Stimulated activated naive B cell treated with anti-CD40 and anti-IgM and Interleukin-4, amounts not matched to agents 10 μg/mL and 1 μg/mL and 100 μg/mL, for 72 hours (primary cell): ENCODE results near the gene PKP1.

ENCODE experiments used
- ATAC-seq, 2 donors: fragments of 150-1000 bp; cut with Tn5 transposase; replicated peaks; 2 replicates each; pipeline ENCODE4 v1.10.0; 2021; ENCODE audit warnings: moderate library complexity in 1 of 2
- DNase-seq: peaks from one replicate; pipeline ENCODE4 v3.0.0; 2021
- H3K27ac Mint-ChIP-seq: one replicate; pipeline ENCODE4 v1.8.0; 2022; ENCODE audit warnings: mild to moderate bottlenecking, mixed read lengths
- H3K27me3 Mint-ChIP-seq, 2 donors: one replicate each; pipeline ENCODE4 v1.8.0; 2022; ENCODE audit warnings: mixed read lengths in 2 of 2
- H3K36me3 Mint-ChIP-seq, 2 donors: one replicate each; pipeline ENCODE4 v1.8.0; 2022; ENCODE audit warnings: mixed read lengths in 2 of 2, mild to moderate bottlenecking in 1 of 2
- H3K4me1 Mint-ChIP-seq, 2 donors: one replicate each; pipeline ENCODE4 v1.8.0; 2022; ENCODE audit warnings: mixed read lengths in 2 of 2, mild to moderate bottlenecking in 1 of 2
- H3K4me3 Mint-ChIP-seq, 2 donors: one replicate each; pipeline ENCODE4 v1.8.0; 2022; ENCODE audit warnings: mild to moderate bottlenecking in 2 of 2, mixed read lengths in 2 of 2, moderate library complexity in 1 of 2
- H3K9me3 Mint-ChIP-seq, 2 donors: one replicate each; pipeline ENCODE4 v1.8.0; 2022; ENCODE audit warnings: mixed read lengths in 2 of 2, mild to moderate bottlenecking in 1 of 2

PKP1 gene

GRCh38 chr1:201358596-201358995 is 75.3 kb downstream of the PKP1 start:
- Mint-ChIP-seq H3K9me3 (no peaks in the 10 kb centered on the region), H3K27me3 (peaks cover 25 to 27% of the 10 kb centered on the region in 2 donors), H3K4me1 (no peaks in the 10 kb centered on the region), H3K27ac (no peak overlapping the region), H3K36me3 (no peaks in the 10 kb centered on the region), H3K4me3 (no peak overlapping the region)
- ATAC-seq: no peak
- no peak for DNase-seq

GRCh38 chr1:201359031-201359872 is 75.9 kb downstream of the PKP1 start:
- Mint-ChIP-seq H3K36me3 (no peaks in the 10 kb centered on the region), H3K4me3 (no peak overlapping the region), H3K27me3 (peaks cover 23 to 26% of the 10 kb centered on the region in 2 donors), H3K27ac (no peak overlapping the region), H3K4me1 (no peaks in the 10 kb centered on the region), H3K9me3 (no peaks in the 10 kb centered on the region)
- no peak for DNase-seq
- ATAC-seq: no peak

DNA sequence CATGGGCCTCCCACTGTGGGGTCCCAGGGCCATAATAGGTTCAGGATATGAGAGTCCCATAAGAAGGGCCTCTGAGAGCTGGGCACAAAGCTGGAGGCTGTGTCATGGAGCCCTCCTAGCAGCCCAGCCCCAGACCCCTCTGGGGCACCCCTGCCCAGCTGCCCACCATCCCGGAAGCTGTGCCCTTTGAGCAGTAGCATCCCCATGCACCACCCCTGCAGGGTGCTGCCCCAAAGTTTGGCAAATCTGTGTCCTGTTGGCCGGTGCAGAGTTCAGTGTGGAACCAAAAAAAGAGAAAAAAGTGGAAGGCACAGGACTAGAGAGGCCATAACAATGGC is 76.5 kb downstream of the PKP1 start:
- Mint-ChIP-seq H3K4me3 (no peak overlapping the region), H3K9me3 (no peaks in the 10 kb centered on the region), H3K4me1 (no peaks in the 10 kb centered on the region), H3K36me3 (no peaks in the 10 kb centered on the region), H3K27me3 (peaks cover 17 to 22% of the 10 kb centered on the region in 2 donors), H3K27ac (no peak overlapping the region)
- ATAC-seq (no peak), DNase-seq (no peak)

- no peaks in the 10 kb centered on the region for H3K36me3 Mint-ChIP-seq
- H3K27me3 Mint-ChIP-seq: peaks cover 17 to 22% of the 10 kb centered on the region in 2 donors
- no peak overlapping the region for H3K4me3 Mint-ChIP-seq
- no peaks in the 10 kb centered on the region for H3K4me1 Mint-ChIP-seq
- ATAC-seq: no peak
- no peak overlapping the region for H3K27ac Mint-ChIP-seq
- no peak for DNase-seq
- H3K9me3 Mint-ChIP-seq: no peaks in the 10 kb centered on the region
Observed at GRCh38 chr1:201360486-201360885, 77.2 kb downstream of the PKP1 start.

- DNase-seq: no peak
- ATAC-seq: no peak
Observed at GRCh38 chr1:201360901-201361651, 77.8 kb downstream of the PKP1 start.

DNA sequence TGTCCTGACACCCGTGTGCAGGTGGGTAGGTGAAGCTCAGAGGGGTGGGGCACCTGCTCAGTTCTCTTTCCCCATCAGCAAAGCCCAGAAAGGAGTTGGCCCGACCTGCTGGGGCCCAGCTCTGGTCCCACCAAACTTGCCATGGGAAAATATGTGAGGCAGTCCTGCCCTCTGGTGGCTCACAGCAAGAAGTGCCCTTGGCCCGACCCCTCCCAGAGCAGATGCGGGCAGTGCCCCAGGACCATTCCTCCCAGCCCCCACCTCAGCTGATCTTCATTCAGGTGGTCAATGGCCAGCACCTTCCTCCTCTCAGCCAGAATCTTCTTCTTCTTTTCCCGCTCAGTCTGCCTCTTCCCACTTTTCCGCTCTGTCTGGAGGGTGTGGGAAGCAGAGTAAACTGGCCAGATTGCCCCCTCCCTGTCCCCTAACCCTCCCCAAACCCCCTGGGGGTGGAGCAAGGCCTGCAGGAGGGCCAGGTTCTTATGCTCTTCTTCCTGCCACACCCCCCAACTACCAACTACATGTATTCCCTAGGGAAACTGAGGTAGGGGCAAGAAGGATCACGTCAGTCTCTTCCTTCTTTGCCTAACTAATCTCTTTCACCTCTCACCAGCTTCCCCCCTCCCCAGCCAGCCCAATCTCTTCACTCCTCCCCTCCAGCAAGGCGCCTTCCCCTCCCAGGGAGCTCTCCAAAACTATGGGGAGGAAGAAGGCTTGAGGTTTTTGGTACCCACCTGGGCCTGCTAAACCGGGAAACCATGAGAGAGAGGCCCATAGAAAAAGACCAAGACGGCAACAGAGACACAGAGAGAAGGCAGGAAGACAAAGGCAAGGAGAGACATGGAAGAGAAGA is 78.6 kb downstream of the PKP1 start:
- H3K4me3 Mint-ChIP-seq: no peak overlapping the region
- H3K4me1 Mint-ChIP-seq: no peaks in the 10 kb centered on the region
- H3K27me3 Mint-ChIP-seq: peaks cover 17 to 22% of the 10 kb centered on the region in 2 donors
- H3K36me3 Mint-ChIP-seq: no peaks in the 10 kb centered on the region
- H3K9me3 Mint-ChIP-seq: no peaks in the 10 kb centered on the region
- ATAC-seq (peak; percentile 54 to 64), DNase-seq (peak; percentile 8)
- no peak overlapping the region for H3K27ac Mint-ChIP-seq

More at GRCh38 chr1:201360901-201361651, 77.8 kb downstream of the PKP1 start:
- Mint-ChIP-seq H3K36me3 (no peaks in the 10 kb centered on the region), H3K4me1 (no peaks in the 10 kb centered on the region), H3K27me3 (peaks cover 17 to 22% of the 10 kb centered on the region in 2 donors), H3K4me3 (no peak overlapping the region), H3K9me3 (no peaks in the 10 kb centered on the region), H3K27ac (no peak overlapping the region)

DNA sequence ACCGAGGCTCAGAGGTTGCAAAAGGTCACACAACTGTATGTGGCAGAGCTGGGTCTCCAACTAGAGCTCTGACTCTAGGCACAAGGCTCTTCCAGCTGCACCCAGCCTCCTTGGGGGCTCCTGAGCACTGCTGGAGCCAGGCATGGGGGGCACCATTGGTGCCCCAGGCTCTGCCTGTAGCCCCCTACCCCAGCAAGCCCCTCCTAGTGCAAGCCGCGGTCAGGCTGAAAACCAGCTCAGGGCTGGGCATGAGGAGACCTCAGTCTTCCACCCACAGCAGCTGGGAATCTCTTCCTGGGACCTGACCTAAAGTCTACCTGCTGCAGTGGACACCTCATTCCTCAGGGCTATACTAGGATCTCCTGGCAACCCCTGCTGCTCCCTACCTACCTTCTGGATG is 79.6 kb downstream of the PKP1 start:
- H3K4me3 Mint-ChIP-seq: no peak overlapping the region
- DNase-seq (no peak), ATAC-seq (no peak)
- H3K27me3 Mint-ChIP-seq: peaks cover 17 to 24% of the 10 kb centered on the region in 2 donors
- no peaks in the 10 kb centered on the region for H3K4me1 Mint-ChIP-seq
- no peak overlapping the region for H3K27ac Mint-ChIP-seq
- no peaks in the 10 kb centered on the region for H3K9me3 Mint-ChIP-seq
- no peaks in the 10 kb centered on the region for H3K36me3 Mint-ChIP-seq

DNA sequence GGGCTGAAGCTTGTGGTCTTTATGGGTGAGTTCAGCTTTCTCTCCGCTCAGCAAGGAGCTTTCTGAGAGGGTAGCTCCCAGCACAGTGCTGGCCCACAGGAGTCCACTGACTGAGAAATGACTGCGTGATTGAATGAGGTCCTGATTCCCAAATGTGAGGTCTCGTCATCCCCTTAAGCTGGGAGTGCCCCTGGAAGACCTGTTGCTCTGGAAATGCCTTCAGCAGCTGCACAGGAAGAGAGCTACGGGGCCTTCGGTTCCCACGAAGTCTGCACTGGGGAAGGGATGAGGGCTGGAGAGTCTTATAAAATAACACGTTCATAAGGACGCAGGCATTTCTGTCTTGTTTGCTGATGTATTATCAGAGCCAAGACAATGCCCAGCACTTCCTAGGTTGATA is 80.2 kb downstream of the PKP1 start:
- peak overlapping the region; percentile 73 for H3K27ac Mint-ChIP-seq
- H3K4me3 Mint-ChIP-seq: no peak overlapping the region
- H3K27me3 Mint-ChIP-seq: peaks cover 18 to 26% of the 10 kb centered on the region in 2 donors
- no peaks in the 10 kb centered on the region for H3K36me3 Mint-ChIP-seq
- H3K9me3 Mint-ChIP-seq: no peaks in the 10 kb centered on the region
- no peaks in the 10 kb centered on the region for H3K4me1 Mint-ChIP-seq
- DNase-seq: no peak
- ATAC-seq: no peak

GRCh38 chr1:201364808-201365105 is 81.5 kb downstream of the PKP1 start:
- Mint-ChIP-seq H3K9me3 (no peaks in the 10 kb centered on the region), H3K36me3 (no peaks in the 10 kb centered on the region), H3K4me1 (no peaks in the 10 kb centered on the region), H3K4me3 (no peak overlapping the region), H3K27me3 (peaks cover 22 to 36% of the 10 kb centered on the region in 2 donors), H3K27ac (no peak overlapping the region)
- no peak for ATAC-seq
- DNase-seq: no peak

- H3K4me1 Mint-ChIP-seq: no peaks in the 10 kb centered on the region
- DNase-seq: no peak
Observed at GRCh38 chr1:201365251-201365650, 81.9 kb downstream of the PKP1 start.

DNA sequence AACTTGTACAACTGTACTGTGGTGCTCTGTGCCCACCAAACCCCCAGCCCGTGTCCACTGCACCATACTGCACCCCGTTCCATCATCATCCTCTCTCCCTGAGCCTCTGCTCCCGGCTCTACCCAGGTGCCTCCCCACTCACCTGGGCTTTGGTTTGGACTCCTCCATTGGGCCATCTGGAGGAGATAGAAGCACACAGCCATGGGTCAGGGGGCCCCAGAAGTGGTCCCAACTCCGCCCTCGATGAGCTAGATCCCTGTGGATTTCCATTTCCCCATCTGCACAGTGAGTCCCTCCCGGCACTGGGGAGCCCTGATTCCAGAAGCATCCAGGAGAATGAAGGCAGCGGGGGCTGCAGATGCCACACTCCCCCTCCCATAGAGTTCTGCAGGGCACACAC is 83.4 kb downstream of the PKP1 start:
- H3K9me3 Mint-ChIP-seq: no peaks in the 10 kb centered on the region

More at GRCh38 chr1:201365251-201365650, 81.9 kb downstream of the PKP1 start:
- ATAC-seq: no peak
- Mint-ChIP-seq H3K4me3 (no peak overlapping the region), H3K36me3 (no peaks in the 10 kb centered on the region), H3K27ac (no peak overlapping the region), H3K9me3 (no peaks in the 10 kb centered on the region), H3K27me3 (peaks cover 22 to 36% of the 10 kb centered on the region in 2 donors)

GRCh38 chr1:201369209-201369608 is 85.9 kb downstream of the PKP1 start:
- DNase-seq: no peak
- H3K27ac Mint-ChIP-seq: no peak overlapping the region
- H3K4me1 Mint-ChIP-seq: no peaks in the 10 kb centered on the region
- H3K27me3 Mint-ChIP-seq: peaks cover 21 to 39% of the 10 kb centered on the region in 2 donors
- no peak for ATAC-seq
- H3K4me3 Mint-ChIP-seq: no peak overlapping the region
- no peaks in the 10 kb centered on the region for H3K9me3 Mint-ChIP-seq
- no peaks in the 10 kb centered on the region for H3K36me3 Mint-ChIP-seq

More for the DNA sequence above, 83.4 kb downstream of the PKP1 start:
- no peak for DNase-seq
- Mint-ChIP-seq H3K36me3 (no peaks in the 10 kb centered on the region), H3K27me3 (peaks cover 27 to 41% of the 10 kb centered on the region in 2 donors), H3K4me3 (no peak overlapping the region), H3K4me1 (no peaks in the 10 kb centered on the region), H3K27ac (no peak overlapping the region)
- no peak for ATAC-seq

GRCh38 chr1:201370500-201370899 is 87.2 kb downstream of the PKP1 start:
- no peaks in the 10 kb centered on the region for H3K9me3 Mint-ChIP-seq
- no peaks in the 10 kb centered on the region for H3K36me3 Mint-ChIP-seq
- H3K4me3 Mint-ChIP-seq: no peak overlapping the region
- H3K4me1 Mint-ChIP-seq: no peaks in the 10 kb centered on the region
- no peak for DNase-seq
- ATAC-seq: no peak
- H3K27me3 Mint-ChIP-seq: peaks cover 21 to 45% of the 10 kb centered on the region in 2 donors
- H3K27ac Mint-ChIP-seq: no peak overlapping the region

- Mint-ChIP-seq H3K4me1 (no peaks in the 10 kb centered on the region), H3K4me3 (no peak overlapping the region), H3K36me3 (no peaks in the 10 kb centered on the region), H3K27me3 (peaks cover 21 to 45% of the 10 kb centered on the region in 2 donors), H3K27ac (no peak overlapping the region), H3K9me3 (no peaks in the 10 kb centered on the region)
- ATAC-seq (no peak), DNase-seq (no peak)
Observed at GRCh38 chr1:201371276-201371675, 88.0 kb downstream of the PKP1 start.
